ENCODE results near the gene MYO1B.

MYO1B gene

DNA sequence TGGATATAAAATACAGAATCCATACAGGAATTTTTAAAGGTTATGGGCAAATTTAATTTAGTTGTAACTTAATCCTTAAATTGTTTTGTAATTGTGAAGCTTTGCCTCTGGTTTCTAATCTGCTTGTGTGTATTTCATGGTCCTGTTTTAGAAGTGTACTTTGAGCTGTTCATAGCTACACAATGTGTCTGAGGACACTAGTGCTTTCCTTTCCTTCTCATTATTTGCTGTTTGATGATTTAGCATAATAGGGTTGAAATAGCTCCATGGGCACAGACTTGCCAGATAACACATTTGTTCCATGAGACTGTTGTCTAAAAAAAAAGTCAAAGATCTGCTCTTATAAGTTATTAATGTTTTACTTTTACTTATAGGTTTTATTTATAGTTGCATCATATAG is 134.2 kb downstream of the MYO1B start:
- Histone ChIP-seq H3K36me3 (ENCODE audit: insufficient read depth) (no peaks in the 10 kb centered on the region), H3K4me1 (ENCODE audit: low read depth, poor library complexity, severe bottlenecking) (no peaks in the 10 kb centered on the region), H3K27ac (no peak overlapping the region), H3K27me3 (ENCODE audit: insufficient read depth, low read depth) (no peaks in the 10 kb centered on the region), H3K79me2 (ENCODE audit: insufficient read depth, low read depth) (no peaks in the 10 kb centered on the region), H3K9ac (no peak overlapping the region), H2AFZ (ENCODE audit: low read depth) (no peak overlapping the region), H4K20me1 (ENCODE audit: insufficient read depth) (no peaks in the 10 kb centered on the region), H3K4me2 (no peak overlapping the region), H3K4me3 (IDR thresholded peaks at IDR 0.05; ENCODE audit: insufficient read depth, low read depth, low read length) (no peak overlapping the region)
- TF ChIP-seq, protein P1, sequence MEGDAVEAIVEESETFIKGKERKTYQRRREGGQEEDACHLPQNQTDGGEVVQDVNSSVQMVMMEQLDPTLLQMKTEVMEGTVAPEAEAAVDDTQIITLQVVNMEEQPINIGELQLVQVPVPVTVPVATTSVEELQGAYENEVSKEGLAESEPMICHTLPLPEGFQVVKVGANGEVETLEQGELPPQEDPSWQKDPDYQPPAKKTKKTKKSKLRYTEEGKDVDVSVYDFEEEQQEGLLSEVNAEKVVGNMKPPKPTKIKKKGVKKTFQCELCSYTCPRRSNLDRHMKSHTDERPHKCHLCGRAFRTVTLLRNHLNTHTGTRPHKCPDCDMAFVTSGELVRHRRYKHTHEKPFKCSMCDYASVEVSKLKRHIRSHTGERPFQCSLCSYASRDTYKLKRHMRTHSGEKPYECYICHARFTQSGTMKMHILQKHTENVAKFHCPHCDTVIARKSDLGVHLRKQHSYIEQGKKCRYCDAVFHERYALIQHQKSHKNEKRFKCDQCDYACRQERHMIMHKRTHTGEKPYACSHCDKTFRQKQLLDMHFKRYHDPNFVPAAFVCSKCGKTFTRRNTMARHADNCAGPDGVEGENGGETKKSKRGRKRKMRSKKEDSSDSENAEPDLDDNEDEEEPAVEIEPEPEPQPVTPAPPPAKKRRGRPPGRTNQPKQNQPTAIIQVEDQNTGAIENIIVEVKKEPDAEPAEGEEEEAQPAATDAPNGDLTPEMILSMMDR (conservative IDR thresholded peaks at IDR 0.05; ENCODE audit: low read depth, low read length): no peak

- no peak overlapping the region for H3K9ac ChIP-seq
- no peaks in the 10 kb centered on the region for H3K36me3 ChIP-seq (ENCODE audit: insufficient read depth)
- H3K79me2 ChIP-seq (ENCODE audit: insufficient read depth, low read depth): no peaks in the 10 kb centered on the region
- H3K27me3 ChIP-seq (ENCODE audit: insufficient read depth, low read depth): no peaks in the 10 kb centered on the region
- no peak overlapping the region for H3K4me2 ChIP-seq
- no peaks in the 10 kb centered on the region for H4K20me1 ChIP-seq (ENCODE audit: insufficient read depth)
- H3K27ac ChIP-seq: no peak overlapping the region
- no peaks in the 10 kb centered on the region for H3K4me1 ChIP-seq (ENCODE audit: low read depth, poor library complexity, severe bottlenecking)
- H3K4me3 ChIP-seq (IDR thresholded peaks at IDR 0.05; ENCODE audit: insufficient read depth, low read depth, low read length): no peak overlapping the region
- TF ChIP-seq, protein P1 (conservative IDR thresholded peaks at IDR 0.05; ENCODE audit: low read depth, low read length): no peak
- no peak overlapping the region for H2AFZ ChIP-seq (ENCODE audit: low read depth)
Observed at GRCh38 chr2:191382801-191383200, 137.6 kb downstream of the MYO1B start.

DNA sequence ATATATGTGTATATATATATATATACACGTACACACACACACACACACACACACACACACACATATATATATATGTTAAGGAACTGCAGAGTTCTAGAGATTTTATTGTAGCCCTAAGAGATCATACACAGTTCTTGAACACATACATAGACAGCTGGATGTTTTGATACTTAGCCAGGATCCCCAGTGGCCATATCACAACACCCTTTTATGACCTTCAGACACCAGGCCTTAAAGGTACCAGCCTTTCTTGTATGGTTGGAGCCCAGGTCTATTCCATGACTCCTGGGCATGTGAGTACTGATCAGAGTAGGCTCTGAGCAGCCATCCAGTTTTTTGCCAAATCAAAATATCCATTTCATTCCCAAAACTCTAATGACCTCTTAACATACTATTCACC is 138.3 kb downstream of the MYO1B start:
- no peak overlapping the region for H3K4me3 ChIP-seq (IDR thresholded peaks at IDR 0.05; ENCODE audit: insufficient read depth, low read depth, low read length)
- TF ChIP-seq, protein P1 (conservative IDR thresholded peaks at IDR 0.05; ENCODE audit: low read depth, low read length): no peak
- H3K9ac ChIP-seq: no peak overlapping the region
- H3K4me1 ChIP-seq (ENCODE audit: low read depth, poor library complexity, severe bottlenecking): no peaks in the 10 kb centered on the region
- H3K27ac ChIP-seq: no peak overlapping the region
- H3K4me2 ChIP-seq: no peak overlapping the region
- H3K79me2 ChIP-seq (ENCODE audit: insufficient read depth, low read depth): no peaks in the 10 kb centered on the region
- no peaks in the 10 kb centered on the region for H3K27me3 ChIP-seq (ENCODE audit: insufficient read depth, low read depth)
- H2AFZ ChIP-seq (ENCODE audit: low read depth): no peak overlapping the region
- H4K20me1 ChIP-seq (ENCODE audit: insufficient read depth): no peaks in the 10 kb centered on the region
- H3K36me3 ChIP-seq (ENCODE audit: insufficient read depth): no peaks in the 10 kb centered on the region

DNA sequence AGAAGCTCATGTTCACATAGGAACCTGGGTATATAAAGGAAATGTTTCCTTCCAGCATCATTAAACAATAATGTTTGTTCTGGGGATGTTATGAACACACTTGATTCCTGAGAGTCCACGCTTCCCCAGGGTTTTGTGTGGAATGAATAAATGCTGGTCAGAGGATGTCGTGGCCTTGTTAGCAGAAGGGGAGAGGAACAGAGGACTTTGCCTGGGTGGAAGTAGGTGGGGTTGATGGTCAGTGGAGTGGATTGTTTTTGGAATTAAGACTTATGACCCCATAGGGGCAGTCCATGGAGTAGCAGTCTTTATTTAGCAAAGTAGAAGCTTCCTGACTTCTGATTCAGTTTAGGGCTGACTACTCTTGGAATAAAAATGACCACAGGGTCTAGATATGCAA is 139.6 kb downstream of the MYO1B start:
- Histone ChIP-seq H2AFZ (ENCODE audit: low read depth) (no peak overlapping the region), H3K79me2 (ENCODE audit: insufficient read depth, low read depth) (no peaks in the 10 kb centered on the region), H3K9ac (no peak overlapping the region), H3K27ac (no peak overlapping the region), H3K4me1 (ENCODE audit: low read depth, poor library complexity, severe bottlenecking) (no peaks in the 10 kb centered on the region), H3K36me3 (ENCODE audit: insufficient read depth) (no peaks in the 10 kb centered on the region), H4K20me1 (ENCODE audit: insufficient read depth) (no peaks in the 10 kb centered on the region), H3K4me3 (IDR thresholded peaks at IDR 0.05; ENCODE audit: insufficient read depth, low read depth, low read length) (no peak overlapping the region), H3K4me2 (no peak overlapping the region), H3K27me3 (ENCODE audit: insufficient read depth, low read depth) (no peaks in the 10 kb centered on the region)
- TF ChIP-seq, protein P1 (conservative IDR thresholded peaks at IDR 0.05; ENCODE audit: low read depth, low read length): no peak

Measured in KMS-11 (cell line).